H9 (cell line): ENCODE measurements around the gene RARA. TPM values are rescaled to one million over a fixed set of nuclear protein-coding genes. Genes with fewer than 3 reads are reported as not detected.

ENCODE experiments used
- DNase-seq: peaks from one replicate; pipeline ENCODE4 v3.0.0-alpha.2; 2017
- H2AFZ ChIP-seq: one replicate; pipeline ENCODE4 v1.6.1; 2013; ENCODE audit warnings: mild to moderate bottlenecking, low read length, control low read depth, moderate library complexity
- H2AK5ac ChIP-seq: 2 replicates; pipeline ENCODE4 v1.6.1; 2013; ENCODE audit warnings: low read length, control low read depth, mixed read lengths; ENCODE audit not compliant: insufficient read length
- H2BK120ac ChIP-seq: one replicate; pipeline ENCODE4 v1.6.1; 2013; ENCODE audit warnings: low read depth, mild to moderate bottlenecking, low read length, control low read depth, inconsistent platforms; ENCODE audit not compliant: poor library complexity, severe bottlenecking
- H2BK12ac ChIP-seq: 2 replicates; pipeline ENCODE4 v1.6.1; 2013; ENCODE audit warnings: low read length, control low read depth, mixed read lengths, low read depth; ENCODE audit not compliant: insufficient read length
- H2BK15ac ChIP-seq: 2 replicates; pipeline ENCODE4 v1.6.1; 2013; ENCODE audit warnings: low read depth, low read length, control low read depth
- H2BK20ac ChIP-seq: one replicate; pipeline ENCODE4 v1.6.1; 2013; ENCODE audit warnings: low read depth, mild to moderate bottlenecking, low read length, control low read depth, inconsistent platforms; ENCODE audit not compliant: poor library complexity, severe bottlenecking
- H2BK5ac ChIP-seq: 2 replicates; pipeline ENCODE4 v1.6.1; 2013; ENCODE audit warnings: low read length, control low read depth, mixed read lengths; ENCODE audit not compliant: insufficient read length
- H3K14ac ChIP-seq: 2 replicates; pipeline ENCODE4 v1.6.1; 2013; ENCODE audit warnings: low read length, control low read depth; ENCODE audit not compliant: insufficient read depth
- H3K18ac ChIP-seq: 2 replicates; pipeline ENCODE4 v1.6.1; 2013; ENCODE audit warnings: low read depth, mild to moderate bottlenecking, mixed read lengths, low read length, control low read depth; ENCODE audit not compliant: insufficient read length
- H3K23ac ChIP-seq: 2 replicates; pipeline ENCODE4 v1.6.1; 2013; ENCODE audit warnings: low read length, control low read depth, mixed read lengths, low read depth; ENCODE audit not compliant: insufficient read length
- H3K23me2 ChIP-seq: 2 replicates; pipeline ENCODE4 v1.6.1; 2013; ENCODE audit warnings: low read depth, mild to moderate bottlenecking, mixed read lengths, low read length, control low read depth; ENCODE audit not compliant: insufficient read length, poor library complexity, severe bottlenecking
- H3K27ac ChIP-seq: 2 replicates; pipeline ENCODE4 v1.5.1; 2013; ENCODE audit warnings: low read length, control low read depth, mixed read lengths, low read depth; ENCODE audit not compliant: insufficient read length
- H3K27me3 ChIP-seq: 2 replicates; pipeline ENCODE4 v1.6.1; 2013; ENCODE audit warnings: low read length, control low read depth, inconsistent platforms; ENCODE audit not compliant: insufficient read depth
- H3K4ac ChIP-seq: 2 replicates; pipeline ENCODE4 v1.6.1; 2013; ENCODE audit warnings: low read depth, mild to moderate bottlenecking, control low read depth, inconsistent platforms, low read length, moderate library complexity
- H3K4me1 ChIP-seq: 2 replicates; pipeline ENCODE4 v1.6.1; 2013; ENCODE audit warnings: low read length, control low read depth, inconsistent platforms; ENCODE audit not compliant: insufficient read depth
- H3K4me2 ChIP-seq: 2 replicates; pipeline ENCODE4 v1.6.1; 2013; ENCODE audit warnings: low read length, control low read depth, mixed read lengths; ENCODE audit not compliant: insufficient read length, insufficient read depth
- H3K56ac ChIP-seq: 2 replicates; pipeline ENCODE4 v1.6.1; 2013; ENCODE audit warnings: low read depth, mild to moderate bottlenecking, mixed read lengths, low read length, control low read depth; ENCODE audit not compliant: insufficient read length
- H3K79me1 ChIP-seq: 2 replicates; pipeline ENCODE4 v1.6.1; 2013; ENCODE audit warnings: low read depth, mild to moderate bottlenecking, moderate library complexity, low read length, control low read depth, inconsistent platforms; ENCODE audit not compliant: insufficient read depth, poor library complexity, severe bottlenecking
- H3K79me2 ChIP-seq: 2 replicates; pipeline ENCODE4 v1.6.1; 2013; ENCODE audit warnings: low read length, control low read depth, inconsistent platforms; ENCODE audit not compliant: insufficient read depth
- H3K9ac ChIP-seq: 2 replicates; pipeline ENCODE4 v1.6.1; 2013; ENCODE audit warnings: low read length, control low read depth, mixed read lengths; ENCODE audit not compliant: insufficient read length; ENCODE audit errors: extremely low read depth
- H3K9me3 ChIP-seq: one replicate; pipeline ENCODE4 v1.6.1; 2013; ENCODE audit warnings: low read depth, low read length, inconsistent platforms; ENCODE audit not compliant: control insufficient read depth
- H3T11ph ChIP-seq: one replicate; pipeline ENCODE4 v1.6.1; 2013; ENCODE audit warnings: mild to moderate bottlenecking, low read length, control low read depth, inconsistent platforms
- H4K20me1 ChIP-seq: one replicate; pipeline ENCODE4 v1.6.1; 2013; ENCODE audit not compliant: control insufficient read depth, insufficient read length, insufficient read depth
- H4K5ac ChIP-seq: 2 replicates; pipeline ENCODE4 v1.6.1; 2013; ENCODE audit warnings: low read depth, mild to moderate bottlenecking, mixed read lengths, low read length, control low read depth; ENCODE audit not compliant: insufficient read length
- H4K8ac ChIP-seq: replicated peaks from 2 replicates; pipeline ENCODE4 v1.6.1; 2013; ENCODE audit warnings: low read length, control low read depth, mixed read lengths, low read depth; ENCODE audit not compliant: insufficient read length
- H4K91ac ChIP-seq: 2 replicates; pipeline ENCODE4 v1.6.1; 2013; ENCODE audit warnings: low read depth, mild to moderate bottlenecking, moderate library complexity, mixed read lengths, low read length, control low read depth; ENCODE audit not compliant: insufficient read length
- H3K27ac Mint-ChIP-seq, 3 experiments: 2 replicates in 2 of 3; 3 replicates in 1 of 3; pipeline ENCODE4 v1.8.0; 2020 to 2021; ENCODE audit warnings: mixed read lengths in 3 of 3, mild to moderate bottlenecking in 1 of 3, moderate library complexity in 1 of 3
- H3K27me3 Mint-ChIP-seq: 2 replicates; pipeline ENCODE4 v1.8.0; 2021; ENCODE audit warnings: low read depth, mild to moderate bottlenecking, moderate library complexity, mixed read lengths
- H3K36me3 Mint-ChIP-seq, 3 experiments: 2 replicates in 2 of 3; 3 replicates in 1 of 3; pipeline ENCODE4 v1.8.0; 2020 to 2021; ENCODE audit warnings: low read depth in 3 of 3, mixed read lengths in 3 of 3; ENCODE audit not compliant: insufficient read depth in 1 of 3
- H3K4me1 Mint-ChIP-seq, 2 experiments: 2 replicates each; pipeline ENCODE4 v1.8.0; 2020; ENCODE audit warnings: mixed read lengths in 2 of 2
- H3K4me3 Mint-ChIP-seq, 2 experiments: 2 replicates in 1 of 2; 3 replicates in 1 of 2; pipeline ENCODE4 v1.8.0; 2020 to 2021; ENCODE audit warnings: mild to moderate bottlenecking in 2 of 2, mixed read lengths in 2 of 2, moderate library complexity in 1 of 2
- H3K9me3 Mint-ChIP-seq, 2 experiments: 2 replicates in 1 of 2; 3 replicates in 1 of 2; pipeline ENCODE4 v1.8.0; 2020; ENCODE audit warnings: mild to moderate bottlenecking in 2 of 2, mixed read lengths in 2 of 2, moderate library complexity in 1 of 2
- WGBS: extraction: QIAGEN DNeasy Blood & Tissue Kit; methylation state at CpG from one replicate; pipeline ENCODE4 v1.1.7; 2013; ENCODE audit warnings: missing lambda C conversion rate, low lambda C conversion rate, mixed read lengths; ENCODE audit not compliant: insufficient read length; ENCODE audit errors: extremely low coverage; 5-methylcytosine and 5-hydroxymethylcytosine counted together
- total RNA-seq: library from RNA; stranded (reverse); gene quantifications from 2 replicates; pipeline ENCODE4 v1.2.1, GENCODE V29; 2021
- TF ChIP-seq, protein P1 (sequence below): fragments of 200-600 bp; sonication (generic); conservative IDR thresholded peaks from 3 replicates; pipeline ENCODE4 v1.8.0; 2021; ENCODE audit warnings: antibody characterized with exemption, mild to moderate bottlenecking

RARA gene
- total RNA-seq, 1 experiment from 2014 or later, result 17.6 TPM

DNA sequence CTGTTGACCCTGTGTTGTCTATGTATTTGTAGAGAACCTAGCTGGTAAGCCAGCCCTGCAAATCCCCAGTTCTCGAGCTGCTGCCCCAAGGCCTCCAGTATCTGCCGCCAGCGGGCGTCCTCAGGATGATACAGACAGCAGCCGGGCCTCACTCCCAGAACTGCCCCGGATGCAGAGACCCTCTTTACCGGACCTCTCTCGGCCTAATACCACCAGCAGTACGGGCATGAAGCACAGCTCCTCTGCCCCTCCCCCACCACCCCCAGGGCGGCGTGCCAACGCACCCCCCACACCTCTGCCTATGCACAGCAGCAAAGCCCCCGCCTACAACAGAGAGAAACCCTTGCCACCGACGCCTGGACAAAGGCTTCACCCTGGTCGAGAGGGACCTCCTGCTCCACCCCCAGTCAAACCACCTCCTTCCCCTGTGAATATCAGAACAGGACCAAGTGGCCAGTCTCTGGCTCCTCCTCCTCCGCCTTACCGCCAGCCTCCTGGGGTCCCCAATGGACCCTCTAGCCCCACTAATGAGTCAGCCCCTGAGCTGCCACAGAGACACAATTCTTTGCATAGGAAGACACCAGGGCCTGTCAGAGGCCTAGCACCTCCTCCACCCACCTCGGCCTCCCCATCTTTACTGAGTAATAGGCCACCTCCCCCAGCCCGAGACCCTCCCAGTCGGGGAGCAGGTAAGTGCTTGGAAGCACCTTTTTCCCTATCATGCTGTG, 44.4 kb upstream of the RARA start:
- Histone ChIP-seq H2AFZ (no peak overlapping the region), H3K4me2 (no peak overlapping the region), H3K79me1 (no peaks in the 10 kb centered on the region), H4K91ac (no peak overlapping the region), H3K27me3 (no peaks in the 10 kb centered on the region), H2AK5ac (no peak overlapping the region), H3K14ac (no peak overlapping the region), H3K27ac (no peak overlapping the region), H4K20me1 (no peaks in the 10 kb centered on the region), H3K4me1 (no peaks in the 10 kb centered on the region), H4K8ac (no peak overlapping the region), H2BK20ac (no peak overlapping the region), H2BK12ac (no peak overlapping the region), H3K23me2 (no peaks in the 10 kb centered on the region), H3K9ac (no peak overlapping the region), H2BK5ac (no peak overlapping the region), H3K18ac (no peak overlapping the region), H2BK15ac (no peak overlapping the region), H3T11ph (no peak overlapping the region), H3K79me2 (no peaks in the 10 kb centered on the region), H3K4ac (no peak overlapping the region), H3K56ac (no peak overlapping the region), H3K23ac (no peak overlapping the region), H4K5ac (no peak overlapping the region), H3K9me3 (no peaks in the 10 kb centered on the region), H2BK120ac (no peak overlapping the region)
- Mint-ChIP-seq H3K36me3 (peaks cover 25 to 34% (median 30%) of the 10 kb centered on the region in 3 experiments; a peak in 6 of 7 replicates), H3K27ac (peak overlapping the region; percentile 27 to 93 (median 76); a peak in 4 of 7 replicates), H3K4me1 (peaks cover 0 to 7% of the 10 kb centered on the region in 2 experiments; a peak in 2 of 4 replicates), H3K27me3 (no peaks in the 10 kb centered on the region), H3K9me3 (no peaks in the 10 kb centered on the region), H3K4me3 (peak overlapping the region in 1 of 2 experiments; percentile 55; a peak in 1 of 5 replicates)
- TF ChIP-seq, protein P1, sequence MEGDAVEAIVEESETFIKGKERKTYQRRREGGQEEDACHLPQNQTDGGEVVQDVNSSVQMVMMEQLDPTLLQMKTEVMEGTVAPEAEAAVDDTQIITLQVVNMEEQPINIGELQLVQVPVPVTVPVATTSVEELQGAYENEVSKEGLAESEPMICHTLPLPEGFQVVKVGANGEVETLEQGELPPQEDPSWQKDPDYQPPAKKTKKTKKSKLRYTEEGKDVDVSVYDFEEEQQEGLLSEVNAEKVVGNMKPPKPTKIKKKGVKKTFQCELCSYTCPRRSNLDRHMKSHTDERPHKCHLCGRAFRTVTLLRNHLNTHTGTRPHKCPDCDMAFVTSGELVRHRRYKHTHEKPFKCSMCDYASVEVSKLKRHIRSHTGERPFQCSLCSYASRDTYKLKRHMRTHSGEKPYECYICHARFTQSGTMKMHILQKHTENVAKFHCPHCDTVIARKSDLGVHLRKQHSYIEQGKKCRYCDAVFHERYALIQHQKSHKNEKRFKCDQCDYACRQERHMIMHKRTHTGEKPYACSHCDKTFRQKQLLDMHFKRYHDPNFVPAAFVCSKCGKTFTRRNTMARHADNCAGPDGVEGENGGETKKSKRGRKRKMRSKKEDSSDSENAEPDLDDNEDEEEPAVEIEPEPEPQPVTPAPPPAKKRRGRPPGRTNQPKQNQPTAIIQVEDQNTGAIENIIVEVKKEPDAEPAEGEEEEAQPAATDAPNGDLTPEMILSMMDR, result no peak
- no CpG with 5 or more reads among the region's 21 CpGs for WGBS
- DNase-seq, result peak; percentile 57
